Measurements from ENCODE around the gene HBQ1. TPM values are rescaled to one million over a fixed set of nuclear protein-coding genes. Genes with fewer than 3 reads are reported as not detected.

Gene HBQ1
- total RNA-seq, 1 donor from 2014 or later: 0.96 TPM

DNA sequence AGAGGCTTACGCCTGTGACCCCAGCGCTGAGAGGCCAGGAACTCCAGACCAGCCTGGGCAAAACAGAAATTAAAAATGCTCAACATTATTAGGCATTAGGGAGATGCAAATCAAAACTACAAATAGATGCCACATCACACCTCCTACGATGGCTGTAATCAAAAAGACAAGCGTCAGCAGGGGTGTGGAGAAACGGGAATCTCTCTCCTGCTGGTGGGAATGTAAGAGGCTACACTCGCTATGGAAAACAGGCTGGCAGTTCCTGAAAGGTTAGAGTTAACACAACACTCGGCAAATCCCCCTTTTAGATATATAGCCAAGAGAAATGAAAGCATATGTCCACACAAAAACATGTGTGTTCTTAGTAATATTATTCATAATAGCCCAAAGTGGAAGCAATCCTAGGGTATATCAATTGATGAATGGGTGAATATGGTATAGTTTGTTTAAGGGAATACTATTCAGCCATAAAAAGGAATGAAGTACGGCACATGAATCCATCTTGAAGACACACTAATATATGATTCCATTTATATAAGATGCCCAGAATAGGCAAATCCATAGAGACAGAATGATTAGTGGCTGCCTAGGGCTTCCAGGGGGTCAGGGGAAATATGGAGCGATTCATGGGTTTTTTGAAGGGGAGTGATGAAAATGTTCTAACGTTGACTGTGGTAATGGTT, 39.9 kb upstream of the HBQ1 start:
- TF ChIP-seq, protein P1, sequence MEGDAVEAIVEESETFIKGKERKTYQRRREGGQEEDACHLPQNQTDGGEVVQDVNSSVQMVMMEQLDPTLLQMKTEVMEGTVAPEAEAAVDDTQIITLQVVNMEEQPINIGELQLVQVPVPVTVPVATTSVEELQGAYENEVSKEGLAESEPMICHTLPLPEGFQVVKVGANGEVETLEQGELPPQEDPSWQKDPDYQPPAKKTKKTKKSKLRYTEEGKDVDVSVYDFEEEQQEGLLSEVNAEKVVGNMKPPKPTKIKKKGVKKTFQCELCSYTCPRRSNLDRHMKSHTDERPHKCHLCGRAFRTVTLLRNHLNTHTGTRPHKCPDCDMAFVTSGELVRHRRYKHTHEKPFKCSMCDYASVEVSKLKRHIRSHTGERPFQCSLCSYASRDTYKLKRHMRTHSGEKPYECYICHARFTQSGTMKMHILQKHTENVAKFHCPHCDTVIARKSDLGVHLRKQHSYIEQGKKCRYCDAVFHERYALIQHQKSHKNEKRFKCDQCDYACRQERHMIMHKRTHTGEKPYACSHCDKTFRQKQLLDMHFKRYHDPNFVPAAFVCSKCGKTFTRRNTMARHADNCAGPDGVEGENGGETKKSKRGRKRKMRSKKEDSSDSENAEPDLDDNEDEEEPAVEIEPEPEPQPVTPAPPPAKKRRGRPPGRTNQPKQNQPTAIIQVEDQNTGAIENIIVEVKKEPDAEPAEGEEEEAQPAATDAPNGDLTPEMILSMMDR (IDR thresholded peaks at IDR 0.05; ENCODE audit: insufficient read depth, low read length, poor library complexity, severe bottlenecking): no peak
- DNase-seq (ENCODE audit: low read depth): no peak

DNA sequence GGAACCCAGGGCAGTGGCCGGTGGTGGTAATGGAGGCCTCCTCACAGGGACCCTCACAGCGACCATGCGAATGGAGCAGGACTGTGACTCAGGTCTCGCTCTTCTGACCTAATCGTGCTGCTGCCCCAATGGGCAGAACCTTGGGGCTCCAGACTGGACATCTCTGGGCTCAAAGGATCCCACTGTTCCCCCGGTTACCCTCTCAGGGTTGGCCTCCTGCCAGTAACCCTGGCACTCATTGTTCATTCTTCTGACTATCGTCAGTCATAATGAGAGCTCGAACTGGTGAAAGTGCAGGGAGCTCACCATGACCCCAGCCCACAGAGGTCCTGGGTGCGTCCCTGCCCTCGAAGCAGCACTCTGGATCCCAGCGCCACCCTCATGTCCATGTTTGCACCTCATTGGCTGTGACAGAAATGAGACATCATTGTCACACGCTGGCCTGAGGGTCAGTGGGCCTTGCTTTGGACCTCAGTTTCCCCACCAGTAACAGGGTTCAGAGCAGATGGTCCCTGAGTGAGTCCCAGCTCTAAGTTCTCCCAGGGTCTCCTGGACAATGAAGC, 37.8 kb upstream of the HBQ1 start:
- no peak overlapping the region for H3K4me3 ChIP-seq (ENCODE audit: low read depth, low read length)
- H3K36me3 ChIP-seq (ENCODE audit: control insufficient read depth, insufficient read depth, low read length): no peaks in the 10 kb centered on the region
- DNase-seq (ENCODE audit: low read depth): no peak
- H3K27me3 ChIP-seq (ENCODE audit: control insufficient read depth, insufficient read depth, low read length): no peaks in the 10 kb centered on the region
- TF ChIP-seq, protein P1 (IDR thresholded peaks at IDR 0.05; ENCODE audit: insufficient read depth, low read length, poor library complexity, severe bottlenecking): no peak

More for the DNA sequence above, 39.9 kb upstream of the HBQ1 start:
- Histone ChIP-seq H3K27me3 (ENCODE audit: control insufficient read depth, insufficient read depth, low read length) (no peaks in the 10 kb centered on the region), H3K36me3 (ENCODE audit: control insufficient read depth, insufficient read depth, low read length) (no peaks in the 10 kb centered on the region), H3K4me3 (ENCODE audit: low read depth, low read length) (no peak overlapping the region)

DNA sequence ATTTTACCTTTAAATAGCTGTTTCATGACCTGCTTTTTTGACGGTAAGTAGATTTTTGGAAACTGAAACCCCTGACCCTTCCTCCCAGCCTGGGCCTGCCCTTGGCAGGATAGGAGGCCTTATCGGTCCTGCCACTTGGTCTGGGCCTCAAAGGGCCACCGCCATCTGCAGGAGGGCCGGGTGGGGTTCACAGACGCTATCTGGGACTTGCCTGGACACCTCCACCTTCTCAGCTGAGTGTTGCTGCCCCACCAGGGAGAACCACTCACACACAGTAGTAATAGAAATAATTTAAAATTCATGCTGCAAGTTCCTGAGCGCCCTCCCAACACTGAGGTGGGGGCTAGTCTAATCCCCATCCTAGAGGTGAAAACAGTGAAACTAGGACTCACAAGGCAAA, 37.2 kb upstream of the HBQ1 start:
- Histone ChIP-seq H3K36me3 (ENCODE audit: control insufficient read depth, insufficient read depth, low read length) (no peaks in the 10 kb centered on the region), H3K4me3 (ENCODE audit: low read depth, low read length) (no peak overlapping the region), H3K27me3 (ENCODE audit: control insufficient read depth, insufficient read depth, low read length) (no peaks in the 10 kb centered on the region)
- TF ChIP-seq, protein P1 (IDR thresholded peaks at IDR 0.05; ENCODE audit: insufficient read depth, low read length, poor library complexity, severe bottlenecking): no peak
- no peak for DNase-seq (ENCODE audit: low read depth)

DNA sequence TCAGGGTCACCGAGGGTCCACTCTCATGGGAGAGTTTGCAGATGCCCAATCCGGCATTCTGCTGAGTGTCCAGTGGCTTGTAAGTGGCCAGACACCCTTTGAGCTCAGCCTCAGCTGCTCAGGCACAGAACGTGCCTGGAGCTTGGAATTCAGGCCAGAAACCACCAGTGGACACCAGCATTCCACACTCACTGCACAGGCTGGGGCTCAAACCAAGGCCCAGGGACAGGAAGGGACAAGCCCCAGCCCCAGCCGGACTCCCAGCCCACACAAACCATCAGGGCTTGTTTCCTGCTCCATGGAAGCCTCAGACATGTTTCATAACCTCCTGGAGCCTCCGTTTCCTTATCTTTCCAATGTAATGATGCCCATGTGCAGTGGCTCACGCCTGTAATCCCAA, 36.8 kb upstream of the HBQ1 start:
- no peaks in the 10 kb centered on the region for H3K27me3 ChIP-seq (ENCODE audit: control insufficient read depth, insufficient read depth, low read length)
- no peaks in the 10 kb centered on the region for H3K36me3 ChIP-seq (ENCODE audit: control insufficient read depth, insufficient read depth, low read length)
- no peak for DNase-seq (ENCODE audit: low read depth)
- H3K4me3 ChIP-seq (ENCODE audit: low read depth, low read length): no peak overlapping the region
- TF ChIP-seq, protein P1 (IDR thresholded peaks at IDR 0.05; ENCODE audit: insufficient read depth, low read length, poor library complexity, severe bottlenecking): no peak

DNA sequence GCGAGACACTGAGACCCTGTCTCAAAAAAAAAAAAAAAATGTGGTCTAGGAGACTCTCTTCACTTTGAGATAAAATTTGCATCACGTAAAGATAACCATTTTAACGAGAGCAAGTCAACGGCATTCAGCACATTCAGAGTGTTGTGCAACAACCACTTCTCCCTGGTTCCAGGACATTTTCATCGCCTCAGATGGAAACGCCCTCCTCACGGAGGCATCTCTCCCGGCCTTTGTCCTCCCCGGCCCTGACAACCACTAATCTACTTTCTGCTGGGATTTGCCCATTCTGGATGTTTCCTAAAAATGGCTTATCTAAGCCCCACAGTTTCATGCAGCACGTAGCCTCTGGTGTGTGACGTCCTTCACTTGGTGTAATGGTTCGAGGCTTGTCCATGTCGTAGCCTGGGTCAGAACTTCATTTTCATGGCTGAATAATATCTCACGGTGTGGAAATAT, 35.4 kb upstream of the HBQ1 start:
- Histone ChIP-seq H3K27me3 (ENCODE audit: control insufficient read depth, insufficient read depth, low read length) (peaks cover 4% of the 10 kb centered on the region), H3K4me3 (ENCODE audit: low read depth, low read length) (no peak overlapping the region), H3K36me3 (ENCODE audit: control insufficient read depth, insufficient read depth, low read length) (no peaks in the 10 kb centered on the region)
- DNase-seq (ENCODE audit: low read depth): no peak
- TF ChIP-seq, protein P1 (IDR thresholded peaks at IDR 0.05; ENCODE audit: insufficient read depth, low read length, poor library complexity, severe bottlenecking): no peak
